K562 (cell line): ENCODE results near the gene CNOT10. TPM values are rescaled to one million over a fixed set of nuclear protein-coding genes. Genes with fewer than 3 reads are reported as not detected.

ENCODE experiments used
- BRCA1 ChIP-seq, 2 experiments: fragments of 450-650 bp in 1 of 2; sonication (generic) in 1 of 2; formaldehyde crosslinking in 1 of 2; IDR thresholded peaks; 2 replicates each; pipeline versions ENCODE4 v1.5.0 to v1.6.1; 2017 to 2020; ENCODE audit warnings: mild to moderate bottlenecking in 1 of 2, missing genetic modification reagents in 1 of 2
- BRF1 ChIP-seq: IDR thresholded peaks from 3 replicates; pipeline ENCODE4 v1.6.1; 2011; ENCODE audit warnings: borderline replicate concordance, mild to moderate bottlenecking; ENCODE audit not compliant: insufficient read length; ENCODE audit errors: extremely low read depth
- CCAR2 ChIP-seq: fragments of 200-400 bp; formaldehyde crosslinking; IDR thresholded peaks from 2 replicates; pipeline ENCODE4 v1.6.1; 2017; ENCODE audit warnings: mild to moderate bottlenecking, low read depth, low read length
- ETV1 ChIP-seq: fragments of 450-650 bp; conservative IDR thresholded peaks from 2 replicates; pipeline ENCODE4 v1.6.1; 2016; ENCODE audit warnings: missing genetic modification characterization, control low read depth, low read depth, missing compliant biosample characterization
- HDAC6 ChIP-seq: IDR thresholded peaks from 2 replicates; pipeline ENCODE4 v1.6.1; 2012; ENCODE audit warnings: low read depth, mild to moderate bottlenecking, control low read depth, inconsistent platforms, low read length, moderate library complexity
- KAT7 ChIP-seq: sonication (generic); formaldehyde crosslinking; IDR thresholded peaks from 2 replicates; pipeline ENCODE4 v1.8.0; 2022; ENCODE audit warnings: missing genetic modification reagents, mild to moderate bottlenecking, borderline replicate concordance
- KDM1A ChIP-seq, 2 experiments: fragments of 450-650 bp; IDR thresholded peaks; 2 replicates each; pipeline ENCODE4 v1.6.1; 2016; ENCODE audit warnings: mild to moderate bottlenecking in 2 of 2
- KLF13 ChIP-seq: fragments of 450-650 bp; IDR thresholded peaks from 2 replicates; pipeline ENCODE4 v1.6.1; 2016; ENCODE audit warnings: missing genetic modification characterization, low read depth, mild to moderate bottlenecking, missing compliant biosample characterization, moderate library complexity, borderline replicate concordance
- MTF1 ChIP-seq: fragments of 250-450 bp; sonication (Bioruptor Pico); IDR thresholded peaks from 2 replicates; pipeline ENCODE4 v1.9.0; 2021; ENCODE audit warnings: moderate library complexity, mild to moderate bottlenecking, inconsistent platforms, borderline replicate concordance
- NCOR1 ChIP-seq: fragments of 450-650 bp; IDR thresholded peaks from 2 replicates; pipeline ENCODE4 v1.6.1; 2016; ENCODE audit warnings: mild to moderate bottlenecking, moderate library complexity
- NFXL1 ChIP-seq: fragments of 450-650 bp; formaldehyde crosslinking; IDR thresholded peaks from 2 replicates; pipeline ENCODE4 v1.4.0; 2021; ENCODE audit warnings: mild to moderate bottlenecking
- PML ChIP-seq: IDR thresholded peaks from 2 replicates; pipeline ENCODE4 v1.6.1; 2012; ENCODE audit warnings: low read length, inconsistent platforms
- STAT5A ChIP-seq: IDR thresholded peaks from 2 replicates; pipeline ENCODE4 v1.6.1; 2012; ENCODE audit warnings: low read length, inconsistent platforms, borderline replicate concordance
- TEAD2 ChIP-seq: fragments of 450-650 bp; IDR thresholded peaks from 2 replicates; pipeline ENCODE4 v1.6.1; 2016; ENCODE audit warnings: missing genetic modification characterization, control low read depth, missing compliant biosample characterization
- U2AF2 ChIP-seq: fragments of 200-400 bp; formaldehyde crosslinking; optimal IDR thresholded peaks from 2 replicates; pipeline ENCODE3; 2017; ENCODE audit warnings: low read depth, mild to moderate bottlenecking, low read length
- XRCC5 ChIP-seq: fragments of 200-400 bp; formaldehyde crosslinking; IDR thresholded peaks from 2 replicates; pipeline ENCODE4 v1.6.1; 2017; ENCODE audit warnings: low read depth, mild to moderate bottlenecking, low read length
- ZNF133 ChIP-seq: fragments of 250-450 bp; sonication (Bioruptor Pico); IDR thresholded peaks from 2 replicates; pipeline ENCODE4 v1.4.0; 2020; ENCODE audit warnings: mild to moderate bottlenecking
- ZNF212 ChIP-seq: fragments of 450-650 bp; formaldehyde crosslinking; IDR thresholded peaks from 2 replicates; pipeline ENCODE4 v1.4.0; 2020; ENCODE audit warnings: mild to moderate bottlenecking
- ZNF41 ChIP-seq: fragments of 250-450 bp; sonication (Bioruptor Pico); conservative IDR thresholded peaks from 2 replicates; pipeline ENCODE4 v1.4.0; 2020; ENCODE audit warnings: mild to moderate bottlenecking
- ZNF551 ChIP-seq: fragments of 250-450 bp; sonication (Bioruptor Pico); IDR thresholded peaks from 2 replicates; pipeline ENCODE4 v1.5.0; 2021; ENCODE audit warnings: mild to moderate bottlenecking, moderate library complexity
- ZNF561 ChIP-seq: fragments of 450-650 bp; formaldehyde crosslinking; conservative IDR thresholded peaks from 2 replicates; pipeline ENCODE4 v1.4.0; 2020; ENCODE audit warnings: mild to moderate bottlenecking, moderate library complexity
- ZNF644 ChIP-seq: fragments of 200-800 bp; sonication (Bioruptor generic); IDR thresholded peaks from 2 replicates; pipeline ENCODE4 v1.6.1; 2016; ENCODE audit warnings: low read depth, missing genetic modification characterization, missing compliant biosample characterization
- polyA plus RNA-seq, 8 experiments: library from polyadenylated mRNA; depleted of rRNA in 4 of 8; stranded (reverse) in 5 of 8; unstranded in 3 of 8; fragments of >200 nt; fragmentation: Nextera tagmentation in 2 of 8; fragmentation: Illumina TruSeq in 1 of 8; extraction: Ambion mirVana in 2 of 8; extraction: Trizol in 1 of 8; gene quantifications; 2 replicates each; pipeline versions ENCODE4 v1.2.1 to v1.2.3, GENCODE V29; 2011 to 2014; ENCODE audit warnings: inconsistent platforms in 1 of 8, missing spikeins in 1 of 8
- total RNA-seq, 7 experiments: library from RNA; depleted of rRNA in 6 of 7; stranded (reverse); fragments of >200 nt in 6 of 7; fragmentation: Illumina TruSeq in 2 of 7; extraction: Trizol in 2 of 7; gene quantifications; 2 replicates each; pipeline versions ENCODE4 v1.2.1 to v1.2.3, GENCODE V29; 2011 to 2021; ENCODE audit warnings: low replicate concordance in 1 of 7
- TF ChIP-seq, protein P1 (sequence below), 2 experiments: IDR thresholded peaks; 2 replicates each; pipeline ENCODE4 v1.6.1; 2011; ENCODE audit warnings: borderline replicate concordance in 1 of 2, control low read depth in 1 of 2, low read depth in 1 of 2, low read length in 1 of 2, mild to moderate bottlenecking in 1 of 2, mixed read lengths in 1 of 2, moderate library complexity in 1 of 2; ENCODE audit not compliant: insufficient read depth in 1 of 2, insufficient read length in 1 of 2, poor library complexity in 1 of 2, severe bottlenecking in 1 of 2; ENCODE audit errors: extremely low read depth in 1 of 2
- TF ChIP-seq, protein P2 (sequence below): fragments of 450-650 bp; IDR thresholded peaks from 2 replicates; pipeline ENCODE4 v1.7.0; 2016; ENCODE audit warnings: borderline replicate concordance
- TF ChIP-seq, protein P3 (sequence below): fragments of 450-650 bp; formaldehyde crosslinking; IDR thresholded peaks from 2 replicates; pipeline ENCODE4 v1.4.0; 2020; ENCODE audit warnings: mild to moderate bottlenecking, moderate library complexity

The CNOT10 gene
- total and polyA plus RNA-seq, 9 of the 15 experiments (the other 6 are each of a cell fraction or from before 2014, with no cell fraction given): 35.7 to 114 (median 81.9) TPM

DNA sequence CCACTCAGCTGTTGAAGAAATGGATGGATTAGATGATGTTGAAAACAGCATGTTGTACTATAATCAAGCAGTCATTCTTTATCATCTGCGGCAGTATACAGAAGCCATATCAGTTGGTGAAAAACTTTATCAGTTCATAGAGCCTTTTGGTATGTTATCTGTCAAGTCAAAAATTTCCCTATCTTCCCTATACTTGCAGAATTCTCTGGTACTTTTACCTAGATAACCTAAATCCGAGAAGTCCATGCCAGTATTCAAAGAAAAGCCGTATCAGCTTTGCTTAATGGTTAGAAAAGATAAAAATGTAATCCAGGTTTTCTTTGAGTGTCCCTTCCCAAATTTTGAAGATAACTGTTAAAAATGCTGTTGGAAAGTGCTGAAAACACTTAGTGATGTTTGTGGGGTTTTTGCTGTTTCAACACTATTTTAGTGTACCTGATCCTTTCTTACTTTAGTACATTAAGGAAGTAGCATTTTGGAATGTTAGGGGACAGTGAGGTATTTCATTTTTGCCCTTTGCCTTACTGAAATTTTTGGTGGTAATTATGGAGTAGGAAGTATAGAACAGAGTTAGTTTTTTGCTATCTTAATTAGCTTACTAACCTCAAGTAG is 23.8 kb downstream of the CNOT10 start (continued):
- no peak for TF ChIP-seq BRCA1 (IDR thresholded peaks at IDR 0.05)
- TF ChIP-seq BRCA1 (CRISPR knock-in tag; IDR thresholded peaks at IDR 0.05): no peak
- TF ChIP-seq NCOR1: peak; percentile 94
- TF ChIP-seq XRCC5: no peak
- no peak for TF ChIP-seq CCAR2
- TF ChIP-seq ZNF551 (CRISPR knock-in tag): no peak
- peak; percentile 85 to 89 for TF ChIP-seq KDM1A (IDR thresholded peaks at IDR 0.05)
- no peak for TF ChIP-seq ZNF133
- TF ChIP-seq, protein P1, sequence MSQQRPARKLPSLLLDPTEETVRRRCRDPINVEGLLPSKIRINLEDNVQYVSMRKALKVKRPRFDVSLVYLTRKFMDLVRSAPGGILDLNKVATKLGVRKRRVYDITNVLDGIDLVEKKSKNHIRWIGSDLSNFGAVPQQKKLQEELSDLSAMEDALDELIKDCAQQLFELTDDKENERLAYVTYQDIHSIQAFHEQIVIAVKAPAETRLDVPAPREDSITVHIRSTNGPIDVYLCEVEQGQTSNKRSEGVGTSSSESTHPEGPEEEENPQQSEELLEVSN (IDR thresholded peaks at IDR 0.05; ENCODE audit: borderline replicate concordance in 1 of 2, extremely low read depth in 1 of 2, insufficient read depth in 1 of 2, insufficient read length in 1 of 2, low read depth in 1 of 2, low read length in 1 of 2, poor library complexity in 1 of 2, severe bottlenecking in 1 of 2): no peak
- TF ChIP-seq KAT7 (CRISPR knock-in tag): no peak
- TF ChIP-seq, protein P2, sequence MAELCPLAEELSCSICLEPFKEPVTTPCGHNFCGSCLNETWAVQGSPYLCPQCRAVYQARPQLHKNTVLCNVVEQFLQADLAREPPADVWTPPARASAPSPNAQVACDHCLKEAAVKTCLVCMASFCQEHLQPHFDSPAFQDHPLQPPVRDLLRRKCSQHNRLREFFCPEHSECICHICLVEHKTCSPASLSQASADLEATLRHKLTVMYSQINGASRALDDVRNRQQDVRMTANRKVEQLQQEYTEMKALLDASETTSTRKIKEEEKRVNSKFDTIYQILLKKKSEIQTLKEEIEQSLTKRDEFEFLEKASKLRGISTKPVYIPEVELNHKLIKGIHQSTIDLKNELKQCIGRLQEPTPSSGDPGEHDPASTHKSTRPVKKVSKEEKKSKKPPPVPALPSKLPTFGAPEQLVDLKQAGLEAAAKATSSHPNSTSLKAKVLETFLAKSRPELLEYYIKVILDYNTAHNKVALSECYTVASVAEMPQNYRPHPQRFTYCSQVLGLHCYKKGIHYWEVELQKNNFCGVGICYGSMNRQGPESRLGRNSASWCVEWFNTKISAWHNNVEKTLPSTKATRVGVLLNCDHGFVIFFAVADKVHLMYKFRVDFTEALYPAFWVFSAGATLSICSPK: no peak
- TF ChIP-seq U2AF2: no peak
- TF ChIP-seq NFXL1 (CRISPR knock-in tag): no peak
- TF ChIP-seq ZNF561 (CRISPR knock-in tag): no peak
- TF ChIP-seq STAT5A: peak; percentile 87
- TF ChIP-seq, protein P3, sequence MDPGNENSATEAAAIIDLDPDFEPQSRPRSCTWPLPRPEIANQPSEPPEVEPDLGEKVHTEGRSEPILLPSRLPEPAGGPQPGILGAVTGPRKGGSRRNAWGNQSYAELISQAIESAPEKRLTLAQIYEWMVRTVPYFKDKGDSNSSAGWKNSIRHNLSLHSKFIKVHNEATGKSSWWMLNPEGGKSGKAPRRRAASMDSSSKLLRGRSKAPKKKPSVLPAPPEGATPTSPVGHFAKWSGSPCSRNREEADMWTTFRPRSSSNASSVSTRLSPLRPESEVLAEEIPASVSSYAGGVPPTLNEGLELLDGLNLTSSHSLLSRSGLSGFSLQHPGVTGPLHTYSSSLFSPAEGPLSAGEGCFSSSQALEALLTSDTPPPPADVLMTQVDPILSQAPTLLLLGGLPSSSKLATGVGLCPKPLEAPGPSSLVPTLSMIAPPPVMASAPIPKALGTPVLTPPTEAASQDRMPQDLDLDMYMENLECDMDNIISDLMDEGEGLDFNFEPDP (CRISPR knock-in tag): no peak
- no peak for TF ChIP-seq TEAD2 (tag)
- TF ChIP-seq ZNF212 (CRISPR knock-in tag): no peak
- no peak for TF ChIP-seq MTF1
- no peak for TF ChIP-seq ETV1 (tag)
- TF ChIP-seq KLF13 (tag): no peak
- no peak for TF ChIP-seq HDAC6
- TF ChIP-seq BRF1: no peak
- TF ChIP-seq PML: peak; percentile 95
- no peak for TF ChIP-seq ZNF41
- TF ChIP-seq ZNF644 (tag): no peak
